ENCODE measurements around the gene GIT1. TPM values are rescaled to one million over a fixed set of nuclear protein-coding genes. Genes with fewer than 3 reads are reported as not detected.

GIT1 gene
- polyA plus RNA-seq, 2 donors, result 22.6 to 30.2 TPM

DNA sequence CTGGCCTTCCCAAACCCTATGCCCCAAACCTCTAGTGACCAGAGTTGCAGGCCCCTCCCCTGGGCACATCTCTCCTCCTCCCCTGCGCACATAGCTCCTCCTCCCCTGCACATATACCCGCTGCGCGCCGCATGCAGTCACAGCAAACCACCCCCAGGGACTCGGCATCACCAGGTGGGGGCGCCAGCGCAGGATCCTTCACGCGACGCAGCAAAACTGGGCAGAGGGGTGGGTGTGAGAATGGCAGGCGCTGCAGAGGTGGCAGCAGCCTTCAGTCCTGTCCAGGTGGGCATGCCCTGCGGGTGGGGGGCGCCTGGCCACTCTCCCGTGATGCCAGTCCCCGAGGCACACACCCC is 27.7 kb upstream of the GIT1 start:
- no peaks in the 10 kb centered on the region for H3K36me3 ChIP-seq (ENCODE audit: control insufficient read depth in 2 of 2, insufficient read depth in 2 of 2, low read length in 1 of 2)
- no peak overlapping the region for H3K27ac ChIP-seq (ENCODE audit: low read depth in 2 of 2, low read length in 1 of 2)
- H3K27me3 ChIP-seq (ENCODE audit: control insufficient read depth in 1 of 2, insufficient read depth in 2 of 2, low read length in 2 of 2), result no peaks in the 10 kb centered on the region
- 1 to 4% methylated on average over 16 of the region's 16 CpGs for WGBS, 2 donors
- H3K4me1 ChIP-seq (ENCODE audit: control insufficient read depth in 2 of 2, insufficient read depth in 2 of 2, low read length in 1 of 2), result peaks cover 8 to 37% of the 10 kb centered on the region in 2 donors
- H3K9me3 ChIP-seq (ENCODE audit: control insufficient read depth in 2 of 2, insufficient read depth in 1 of 2, low read depth in 1 of 2, low read length in 1 of 2), result no peaks in the 10 kb centered on the region
- peak overlapping the region; percentile 37 to 38 for H3K4me3 ChIP-seq (ENCODE audit: low read depth in 1 of 2, low read length in 2 of 2)

DNA sequence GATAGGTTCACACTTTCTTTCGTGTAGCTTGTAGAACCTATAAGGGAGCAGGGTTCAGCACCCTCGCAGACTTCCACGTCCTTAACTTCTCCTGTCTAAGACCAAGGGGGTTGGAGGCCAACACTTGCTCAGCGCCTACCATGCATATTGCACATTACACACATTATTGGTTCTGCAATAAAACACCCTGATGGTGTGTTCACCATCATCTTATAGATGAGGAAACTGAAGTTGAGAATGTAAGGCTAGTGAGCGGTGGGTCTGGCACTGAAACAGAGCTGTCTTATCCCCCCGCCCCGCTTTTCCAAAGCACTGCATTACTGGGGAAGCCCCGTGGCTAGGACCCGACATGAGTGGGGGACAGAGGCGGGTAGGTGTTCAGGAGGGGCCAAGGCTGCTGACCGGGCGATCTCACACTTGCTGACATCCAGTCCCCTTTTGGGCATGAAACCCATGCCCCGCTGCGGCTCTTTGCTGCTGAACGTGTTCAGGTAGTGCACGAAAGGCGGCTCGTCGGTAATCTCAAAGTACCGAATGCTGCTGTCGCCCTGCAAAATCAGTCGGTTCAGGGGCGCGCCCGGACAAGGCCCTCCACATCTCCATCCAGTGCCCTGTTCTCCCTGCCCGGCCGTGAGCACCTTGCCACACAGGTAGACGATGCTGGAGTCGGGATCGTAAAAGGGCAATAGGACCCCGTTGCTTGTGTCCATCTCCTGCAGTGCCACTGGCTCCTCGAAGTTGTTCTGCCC is 27.0 kb upstream of the GIT1 start:
- no peaks in the 10 kb centered on the region for H3K36me3 ChIP-seq (ENCODE audit: control insufficient read depth in 2 of 2, insufficient read depth in 2 of 2, low read length in 1 of 2)
- no peaks in the 10 kb centered on the region for H3K9me3 ChIP-seq (ENCODE audit: control insufficient read depth in 2 of 2, insufficient read depth in 1 of 2, low read depth in 1 of 2, low read length in 1 of 2)
- WGBS, 2 donors, result 25 to 29% methylated on average over 32 of the region's 32 CpGs
- H3K27me3 ChIP-seq (ENCODE audit: control insufficient read depth in 1 of 2, insufficient read depth in 2 of 2, low read length in 2 of 2), result no peaks in the 10 kb centered on the region
- peaks cover 4 to 37% of the 10 kb centered on the region in 2 donors for H3K4me1 ChIP-seq (ENCODE audit: control insufficient read depth in 2 of 2, insufficient read depth in 2 of 2, low read length in 1 of 2)
- H3K27ac ChIP-seq (ENCODE audit: low read depth in 2 of 2, low read length in 1 of 2), result no peak overlapping the region
- peak overlapping the region in 1 of 2 donors; percentile 18 for H3K4me3 ChIP-seq (ENCODE audit: low read depth in 1 of 2, low read length in 2 of 2)

DNA sequence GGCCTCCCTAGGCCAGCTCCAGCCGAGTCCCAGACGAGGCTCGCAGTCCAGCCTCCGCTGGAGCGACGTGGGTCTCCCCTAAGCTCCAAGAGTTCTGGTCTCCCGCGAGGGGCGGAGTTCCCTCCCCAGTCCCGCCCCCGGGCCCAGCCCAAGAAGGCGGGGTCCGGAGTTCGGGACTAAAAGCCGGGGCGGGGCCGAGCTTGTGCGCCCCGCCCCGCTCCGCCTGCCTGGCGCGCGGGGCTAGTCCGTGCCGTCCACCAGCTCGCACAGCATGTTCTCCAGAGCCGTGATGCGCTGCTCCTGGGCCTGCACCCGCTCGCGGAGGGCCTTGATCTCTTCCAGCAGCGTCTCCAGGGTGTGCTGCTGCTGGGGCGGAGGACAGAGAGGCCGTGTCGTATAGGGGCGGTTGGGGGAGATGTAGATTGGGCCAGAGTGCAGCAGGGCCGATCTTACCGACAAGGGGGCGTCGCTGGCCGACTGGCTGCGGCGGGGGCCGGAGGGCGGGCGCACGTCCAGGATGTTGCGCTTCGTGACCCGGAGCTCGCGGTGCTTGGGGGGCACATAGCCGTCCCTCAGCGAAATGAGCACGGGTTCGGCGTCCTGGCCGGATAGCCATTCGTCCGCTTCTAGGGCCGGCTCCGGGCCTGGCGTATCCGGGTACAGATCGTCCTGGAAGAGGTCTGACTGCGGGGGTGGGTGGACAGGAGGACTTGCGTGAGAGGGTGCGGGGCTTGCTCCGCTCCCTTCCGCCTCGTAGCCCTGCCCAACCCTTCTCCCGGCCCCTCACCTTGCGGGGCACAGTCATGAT is 26.2 kb upstream of the GIT1 start:
- H3K4me1 ChIP-seq (ENCODE audit: control insufficient read depth in 2 of 2, insufficient read depth in 2 of 2, low read length in 1 of 2), result peaks cover 4 to 35% of the 10 kb centered on the region in 2 donors
- H3K4me3 ChIP-seq (ENCODE audit: low read depth in 1 of 2, low read length in 2 of 2), result peak overlapping the region; percentile 17 to 26
- peak overlapping the region; percentile 40 to 44 for H3K27ac ChIP-seq (ENCODE audit: low read depth in 2 of 2, low read length in 1 of 2)
- 5 to 8% methylated on average over 65 to 74 of the region's 74 CpGs for WGBS, 2 donors
- H3K36me3 ChIP-seq (ENCODE audit: control insufficient read depth in 2 of 2, insufficient read depth in 2 of 2, low read length in 1 of 2), result no peaks in the 10 kb centered on the region
- no peaks in the 10 kb centered on the region for H3K9me3 ChIP-seq (ENCODE audit: control insufficient read depth in 2 of 2, insufficient read depth in 1 of 2, low read depth in 1 of 2, low read length in 1 of 2)
- H3K27me3 ChIP-seq (ENCODE audit: control insufficient read depth in 1 of 2, insufficient read depth in 2 of 2, low read length in 2 of 2), result no peaks in the 10 kb centered on the region

DNA sequence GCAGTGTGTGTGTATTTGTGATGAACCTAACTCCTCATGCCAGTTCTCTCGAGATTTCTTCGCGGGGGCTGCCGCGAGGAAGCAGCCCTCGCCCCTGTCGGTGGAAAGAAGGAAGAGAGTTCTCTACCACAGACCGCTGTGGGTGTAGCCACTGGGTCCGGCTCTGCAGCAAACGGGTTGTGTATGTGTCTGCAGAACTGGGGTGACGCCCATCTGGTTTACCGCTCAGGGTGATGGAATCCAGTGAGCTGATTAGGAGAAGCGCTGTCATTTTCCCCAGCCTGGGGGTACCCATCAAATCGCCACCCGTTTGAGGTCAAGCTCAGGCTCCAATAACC is 25.6 kb upstream of the GIT1 start:
- Histone ChIP-seq H3K27me3 (ENCODE audit: control insufficient read depth in 1 of 2, insufficient read depth in 2 of 2, low read length in 2 of 2) (no peaks in the 10 kb centered on the region), H3K36me3 (ENCODE audit: control insufficient read depth in 2 of 2, insufficient read depth in 2 of 2, low read length in 1 of 2) (no peaks in the 10 kb centered on the region), H3K4me3 (ENCODE audit: low read depth in 1 of 2, low read length in 2 of 2) (peak overlapping the region; percentile 16 to 26), H3K27ac (ENCODE audit: low read depth in 2 of 2, low read length in 1 of 2) (peak overlapping the region in 1 of 2 donors; percentile 3), H3K9me3 (ENCODE audit: control insufficient read depth in 2 of 2, insufficient read depth in 1 of 2, low read depth in 1 of 2, low read length in 1 of 2) (no peaks in the 10 kb centered on the region), H3K4me1 (ENCODE audit: control insufficient read depth in 2 of 2, insufficient read depth in 2 of 2, low read length in 1 of 2) (peaks cover 4 to 35% of the 10 kb centered on the region in 2 donors)
- WGBS, 2 donors, result 18 to 21% methylated on average over 15 of the region's 15 CpGs

DNA sequence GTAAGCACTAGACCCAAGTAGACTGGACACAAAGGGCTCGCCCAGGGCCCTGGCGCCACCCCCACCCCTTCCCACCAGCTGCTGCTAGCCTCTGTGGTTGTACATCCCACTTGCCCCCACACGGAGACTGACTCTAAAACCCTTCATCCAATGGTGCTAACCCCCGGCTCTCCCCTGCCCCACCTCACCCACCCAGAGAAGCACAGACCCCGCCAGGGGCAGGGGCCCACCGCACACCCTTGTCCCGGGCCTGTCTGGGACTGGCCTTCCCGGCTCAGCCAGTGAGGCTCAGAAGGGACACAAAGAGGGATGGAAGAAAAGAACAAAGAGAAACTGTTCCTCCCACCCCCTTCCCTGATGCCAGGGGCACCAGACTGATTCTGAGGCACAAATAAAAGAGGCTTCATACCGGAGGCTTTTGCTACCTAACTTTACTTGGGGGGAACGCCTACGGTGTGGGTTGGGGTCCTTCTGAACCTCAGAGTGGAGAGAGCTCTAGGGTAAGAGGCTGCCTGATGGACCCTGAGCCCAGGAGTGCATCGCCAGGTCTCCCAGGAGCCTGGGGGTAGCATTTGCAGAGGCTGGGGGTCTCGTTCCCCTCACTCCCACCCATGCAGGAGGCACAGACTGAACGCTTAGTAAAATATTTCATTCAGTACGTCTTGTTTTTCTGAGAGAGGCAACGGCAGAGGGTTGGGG is 25.1 kb upstream of the GIT1 start:
- Histone ChIP-seq H3K9me3 (ENCODE audit: control insufficient read depth in 2 of 2, insufficient read depth in 1 of 2, low read depth in 1 of 2, low read length in 1 of 2) (no peaks in the 10 kb centered on the region), H3K4me3 (ENCODE audit: low read depth in 1 of 2, low read length in 2 of 2) (no peak overlapping the region), H3K4me1 (ENCODE audit: control insufficient read depth in 2 of 2, insufficient read depth in 2 of 2, low read length in 1 of 2) (peaks cover 4 to 35% of the 10 kb centered on the region in 2 donors), H3K27me3 (ENCODE audit: control insufficient read depth in 1 of 2, insufficient read depth in 2 of 2, low read length in 2 of 2) (no peaks in the 10 kb centered on the region), H3K27ac (ENCODE audit: low read depth in 2 of 2, low read length in 1 of 2) (no peak overlapping the region), H3K36me3 (ENCODE audit: control insufficient read depth in 2 of 2, insufficient read depth in 2 of 2, low read length in 1 of 2) (no peaks in the 10 kb centered on the region)
- WGBS, 2 donors, result 55 to 63% methylated on average over 16 of the region's 16 CpGs

DNA sequence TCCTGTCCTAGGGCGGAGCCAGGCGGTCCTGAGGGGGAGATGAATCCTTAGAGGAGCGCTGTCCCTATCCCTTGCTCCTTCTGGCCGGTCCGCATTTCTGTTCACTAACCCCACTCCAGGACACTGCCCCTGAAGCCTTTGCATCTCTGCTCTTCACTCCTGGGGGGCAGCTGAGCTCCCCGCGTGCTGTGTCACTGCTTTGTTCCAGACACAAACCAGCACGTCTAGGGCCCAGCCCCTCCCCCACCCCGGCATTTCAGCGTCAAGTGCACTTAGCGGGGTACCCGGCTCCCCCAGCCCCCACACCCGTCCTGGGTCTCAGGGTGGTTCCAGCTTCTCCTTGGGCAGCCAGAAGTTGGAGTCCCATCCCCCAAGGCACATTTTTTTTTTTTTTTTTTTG is 24.4 kb upstream of the GIT1 start:
- 21 to 29% methylated on average over 13 of the region's 13 CpGs for WGBS, 2 donors
- Histone ChIP-seq H3K36me3 (ENCODE audit: control insufficient read depth in 2 of 2, insufficient read depth in 2 of 2, low read length in 1 of 2) (no peaks in the 10 kb centered on the region), H3K4me1 (ENCODE audit: control insufficient read depth in 2 of 2, insufficient read depth in 2 of 2, low read length in 1 of 2) (peaks cover 4 to 35% of the 10 kb centered on the region in 2 donors), H3K9me3 (ENCODE audit: control insufficient read depth in 2 of 2, insufficient read depth in 1 of 2, low read depth in 1 of 2, low read length in 1 of 2) (no peaks in the 10 kb centered on the region), H3K4me3 (ENCODE audit: low read depth in 1 of 2, low read length in 2 of 2) (no peak overlapping the region), H3K27ac (ENCODE audit: low read depth in 2 of 2, low read length in 1 of 2) (no peak overlapping the region), H3K27me3 (ENCODE audit: control insufficient read depth in 1 of 2, insufficient read depth in 2 of 2, low read length in 2 of 2) (no peaks in the 10 kb centered on the region)

DNA sequence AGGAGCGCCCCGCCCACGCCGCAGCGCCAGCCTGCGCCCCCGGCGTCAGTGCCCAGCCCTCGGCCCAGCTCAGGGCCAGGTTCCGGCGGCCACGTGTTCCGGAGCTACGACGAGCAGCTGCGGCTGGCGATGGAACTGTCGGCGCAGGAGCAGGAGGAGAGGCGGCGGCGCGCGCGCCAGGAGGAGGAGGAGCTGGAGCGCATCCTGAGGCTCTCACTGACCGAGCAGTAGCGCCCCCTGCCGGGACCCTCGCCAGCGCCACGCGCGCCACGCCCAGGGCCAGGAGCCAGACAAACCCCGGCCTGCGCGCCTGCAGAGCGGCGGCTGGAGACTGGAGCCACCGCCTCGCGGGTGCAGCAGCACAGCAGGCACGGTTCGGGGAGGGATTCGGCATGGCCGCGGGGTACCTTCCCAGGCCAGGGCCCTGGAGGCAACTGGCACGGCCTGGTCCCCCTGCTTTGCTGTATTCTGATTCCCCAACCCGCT is 23.9 kb upstream of the GIT1 start:
- H3K4me1 ChIP-seq (ENCODE audit: control insufficient read depth in 2 of 2, insufficient read depth in 2 of 2, low read length in 1 of 2), result peaks cover 4 to 32% of the 10 kb centered on the region in 2 donors
- no peaks in the 10 kb centered on the region for H3K36me3 ChIP-seq (ENCODE audit: control insufficient read depth in 2 of 2, insufficient read depth in 2 of 2, low read length in 1 of 2)
- H3K27ac ChIP-seq (ENCODE audit: low read depth in 2 of 2, low read length in 1 of 2), result no peak overlapping the region
- H3K4me3 ChIP-seq (ENCODE audit: low read depth in 1 of 2, low read length in 2 of 2), result peak overlapping the region in 1 of 2 donors; percentile 5
- no peaks in the 10 kb centered on the region for H3K27me3 ChIP-seq (ENCODE audit: control insufficient read depth in 1 of 2, insufficient read depth in 2 of 2, low read length in 2 of 2)
- H3K9me3 ChIP-seq (ENCODE audit: control insufficient read depth in 2 of 2, insufficient read depth in 1 of 2, low read depth in 1 of 2, low read length in 1 of 2), result no peaks in the 10 kb centered on the region
- 1 to 2% methylated on average over 37 to 50 of the region's 50 CpGs for WGBS, 2 donors

DNA sequence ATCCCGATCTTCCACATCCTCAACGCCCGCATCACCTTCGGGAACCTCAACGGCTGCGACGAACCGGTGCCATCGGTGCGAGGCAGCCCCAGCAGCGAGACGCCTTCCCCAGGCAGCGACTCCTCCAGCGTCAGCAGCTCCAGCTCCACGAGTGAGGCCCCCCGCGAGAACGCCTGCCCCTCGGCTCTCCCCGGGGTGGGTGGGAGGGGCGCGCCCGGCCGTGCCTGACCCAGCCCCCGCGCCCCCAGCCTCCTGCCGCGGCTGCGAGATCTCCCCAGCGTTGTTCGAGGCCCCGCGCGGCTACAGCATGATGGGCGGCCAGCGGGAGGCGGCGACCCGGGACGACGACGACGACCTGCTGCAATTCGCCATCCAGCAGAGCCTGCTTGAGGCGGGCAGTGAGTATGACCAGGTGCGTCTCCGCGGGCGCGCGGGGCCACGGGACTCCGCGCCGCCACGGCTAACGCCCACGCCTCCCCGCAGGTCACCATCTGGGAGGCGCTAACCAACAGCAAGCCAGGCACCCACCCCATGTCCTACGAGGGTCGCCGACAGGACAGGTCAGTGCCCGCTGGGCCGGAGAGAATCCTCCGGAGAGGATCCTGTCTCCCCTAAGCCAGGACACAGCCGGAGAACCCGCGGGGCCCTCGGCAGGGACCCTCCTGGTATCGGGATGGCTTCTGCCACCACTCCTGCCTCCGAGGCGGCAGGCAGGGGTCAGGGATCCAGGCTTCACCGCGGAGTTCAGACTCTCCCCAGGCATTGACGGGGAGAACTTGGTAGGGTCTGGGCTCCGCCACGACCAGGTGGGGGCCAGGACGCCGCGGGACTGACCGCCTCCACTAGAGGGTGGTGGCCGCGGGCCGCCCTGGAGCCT is 23.2 kb upstream of the GIT1 start:
- 58 to 72% methylated on average over 85 of the region's 85 CpGs for WGBS, 2 donors
- Histone ChIP-seq H3K4me3 (ENCODE audit: low read depth in 1 of 2, low read length in 2 of 2) (no peak overlapping the region), H3K36me3 (ENCODE audit: control insufficient read depth in 2 of 2, insufficient read depth in 2 of 2, low read length in 1 of 2) (no peaks in the 10 kb centered on the region), H3K27ac (ENCODE audit: low read depth in 2 of 2, low read length in 1 of 2) (no peak overlapping the region), H3K27me3 (ENCODE audit: control insufficient read depth in 1 of 2, insufficient read depth in 2 of 2, low read length in 2 of 2) (no peaks in the 10 kb centered on the region), H3K4me1 (ENCODE audit: control insufficient read depth in 2 of 2, insufficient read depth in 2 of 2, low read length in 1 of 2) (peaks cover 2 to 31% of the 10 kb centered on the region in 2 donors), H3K9me3 (ENCODE audit: control insufficient read depth in 2 of 2, insufficient read depth in 1 of 2, low read depth in 1 of 2, low read length in 1 of 2) (no peaks in the 10 kb centered on the region)

DNA sequence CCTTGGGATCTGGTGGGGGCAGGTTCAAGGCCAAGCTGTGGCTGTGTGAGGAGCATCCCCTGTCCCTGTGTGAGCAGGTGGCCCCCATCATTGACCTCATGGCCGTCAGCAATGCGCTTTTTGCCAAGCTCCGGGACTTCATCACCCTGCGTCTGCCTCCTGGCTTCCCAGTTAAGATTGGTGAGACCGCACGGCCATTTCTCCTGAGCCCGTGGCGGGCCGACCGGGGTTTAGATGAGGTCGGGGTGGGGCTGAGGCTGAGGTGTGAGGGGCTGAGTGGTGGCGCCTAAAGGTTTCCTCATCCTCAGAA is 22.6 kb upstream of the GIT1 start:
- Histone ChIP-seq H3K27me3 (ENCODE audit: control insufficient read depth in 1 of 2, insufficient read depth in 2 of 2, low read length in 2 of 2) (no peaks in the 10 kb centered on the region), H3K9me3 (ENCODE audit: control insufficient read depth in 2 of 2, insufficient read depth in 1 of 2, low read depth in 1 of 2, low read length in 1 of 2) (no peaks in the 10 kb centered on the region), H3K27ac (ENCODE audit: low read depth in 2 of 2, low read length in 1 of 2) (no peak overlapping the region), H3K36me3 (ENCODE audit: control insufficient read depth in 2 of 2, insufficient read depth in 2 of 2, low read length in 1 of 2) (no peaks in the 10 kb centered on the region), H3K4me1 (ENCODE audit: control insufficient read depth in 2 of 2, insufficient read depth in 2 of 2, low read length in 1 of 2) (peaks cover 2 to 25% of the 10 kb centered on the region in 2 donors), H3K4me3 (ENCODE audit: low read depth in 1 of 2, low read length in 2 of 2) (no peak overlapping the region)
- WGBS, 2 donors, result 92 to 96% methylated on average over 12 of the region's 12 CpGs
